ENCODE results near the gene OTOP1.
"Not testable (repeated sequence)": the region's sequence is repeated elsewhere in the genome, so short reads cannot be mapped to it uniquely, and the experiment has no call there.

OTOP1 gene, protein sequence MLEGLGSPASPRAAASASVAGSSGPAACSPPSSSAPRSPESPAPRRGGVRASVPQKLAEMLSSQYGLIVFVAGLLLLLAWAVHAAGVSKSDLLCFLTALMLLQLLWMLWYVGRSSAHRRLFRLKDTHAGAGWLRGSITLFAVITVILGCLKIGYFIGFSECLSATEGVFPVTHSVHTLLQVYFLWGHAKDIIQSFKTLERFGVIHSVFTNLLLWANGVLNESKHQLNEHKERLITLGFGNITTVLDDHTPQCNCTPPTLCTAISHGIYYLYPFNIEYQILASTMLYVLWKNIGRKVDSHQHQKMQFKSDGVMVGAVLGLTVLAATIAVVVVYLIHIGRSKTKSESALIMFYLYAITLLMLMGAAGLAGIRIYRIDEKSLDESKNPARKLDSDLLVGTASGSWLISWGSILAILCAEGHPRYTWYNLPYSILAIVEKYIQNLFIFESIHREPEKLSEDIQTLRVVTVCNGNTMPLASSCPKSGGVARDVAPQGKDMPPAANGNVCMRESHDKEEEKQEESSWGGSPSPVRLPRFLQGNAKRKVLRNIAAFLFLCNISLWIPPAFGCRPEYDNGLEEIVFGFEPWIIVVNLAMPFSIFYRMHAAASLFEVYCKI

DNA sequence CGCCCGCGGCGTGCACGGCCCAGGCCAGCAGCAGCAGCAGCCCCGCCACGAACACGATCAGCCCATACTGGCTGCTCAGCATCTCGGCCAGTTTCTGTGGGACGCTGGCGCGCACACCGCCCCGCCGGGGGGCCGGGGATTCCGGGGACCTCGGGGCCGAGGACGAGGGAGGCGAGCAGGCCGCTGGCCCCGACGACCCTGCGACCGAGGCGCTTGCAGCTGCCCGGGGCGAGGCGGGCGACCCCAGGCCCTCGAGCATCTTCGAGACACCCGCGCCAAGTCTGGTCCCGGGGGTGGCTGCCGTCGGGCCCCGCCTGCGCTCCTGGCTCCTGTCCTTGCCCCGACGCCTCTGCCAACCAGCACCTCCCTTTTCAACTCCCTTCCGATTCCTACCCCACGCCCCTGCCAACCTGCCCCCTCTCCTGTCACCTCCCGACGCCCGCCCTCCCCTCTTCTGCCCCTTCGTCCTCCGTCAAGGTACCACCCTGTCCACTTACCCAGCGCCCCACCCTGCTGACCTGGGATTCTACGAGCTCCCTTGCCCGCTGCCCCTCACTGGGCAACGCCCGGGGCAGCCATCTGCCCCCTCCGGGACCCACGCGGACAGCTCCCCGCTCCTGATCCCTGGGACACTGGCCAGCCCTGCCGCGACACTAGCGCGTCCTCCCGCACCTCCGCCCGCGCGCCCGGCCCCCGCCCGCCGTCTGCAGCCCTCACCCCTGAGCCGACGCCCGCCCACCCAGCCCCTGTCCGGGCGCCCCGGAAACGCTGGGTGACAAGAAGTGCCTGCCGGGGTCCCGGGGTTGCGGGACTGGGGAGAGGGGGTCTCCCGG, at the start of gene OTOP1:
OTOP1 (minus strand) TSS at position 324 of the 833 bp plus-strand sequence; CDS start at position 259, 65 bp downstream.
- DNase-seq (ENCODE audit: low spot score): no peak

DNA sequence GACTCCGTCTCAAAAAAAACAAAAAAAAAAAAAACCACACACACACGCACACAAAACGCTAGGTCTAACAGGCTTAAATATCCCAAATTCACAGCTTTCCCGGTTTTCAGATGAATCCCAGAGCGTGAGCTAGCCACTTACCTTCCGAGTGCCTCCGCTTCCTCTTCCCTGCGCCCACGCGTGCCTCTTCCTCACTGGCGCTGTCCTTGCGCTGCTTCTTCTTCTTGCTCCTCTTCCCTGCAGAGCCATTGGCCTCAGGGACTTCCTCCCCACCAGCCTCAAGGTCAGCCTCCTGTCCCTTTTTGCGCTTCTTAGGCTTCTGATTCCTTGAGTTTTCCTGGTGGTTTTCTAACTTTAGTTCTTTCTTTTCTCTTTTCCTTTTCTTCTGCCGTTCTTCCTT, 47.5 kb upstream of the OTOP1 start:
- no peak for DNase-seq (ENCODE audit: low spot score)

DNA sequence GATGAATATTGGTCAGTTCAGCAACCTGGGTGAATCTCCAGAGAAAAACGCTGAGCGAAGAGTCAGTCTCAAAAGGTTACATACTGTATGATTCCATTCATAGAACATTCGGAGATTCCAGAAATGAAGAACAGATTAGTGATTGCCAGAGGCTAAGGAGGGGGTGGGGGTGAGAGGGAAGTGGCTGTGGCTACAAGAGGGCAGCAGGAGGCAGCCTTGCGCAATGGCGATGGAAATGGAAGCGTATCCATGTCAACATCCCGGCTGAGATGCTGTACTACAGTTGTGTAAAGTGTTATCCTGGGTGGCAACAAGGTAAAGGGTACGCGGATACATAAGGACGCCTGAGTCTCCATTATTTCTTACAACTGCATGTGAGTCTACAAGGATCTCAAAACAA, 45.2 kb upstream of the OTOP1 start:
- no peak for DNase-seq (ENCODE audit: low spot score)

DNA sequence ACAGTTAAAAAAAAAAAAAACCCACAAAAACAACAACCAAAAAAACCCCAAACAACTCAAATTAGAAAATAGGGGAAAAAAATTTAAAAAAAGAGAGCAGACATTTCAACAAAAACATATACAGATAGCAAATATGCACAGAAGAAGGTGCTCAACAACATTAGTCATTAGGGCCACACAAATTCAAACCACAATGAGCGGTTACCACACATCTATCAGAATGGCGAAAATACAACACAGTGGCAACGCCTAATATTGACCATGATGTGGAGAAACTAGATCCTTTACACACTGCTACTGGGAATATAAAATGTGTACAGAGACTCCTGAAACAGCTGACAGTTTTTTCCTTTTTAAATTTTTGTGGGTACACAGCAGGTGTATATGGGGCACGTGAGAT, 43.8 kb upstream of the OTOP1 start:
- DNase-seq (ENCODE audit: low spot score): no peak

DNA sequence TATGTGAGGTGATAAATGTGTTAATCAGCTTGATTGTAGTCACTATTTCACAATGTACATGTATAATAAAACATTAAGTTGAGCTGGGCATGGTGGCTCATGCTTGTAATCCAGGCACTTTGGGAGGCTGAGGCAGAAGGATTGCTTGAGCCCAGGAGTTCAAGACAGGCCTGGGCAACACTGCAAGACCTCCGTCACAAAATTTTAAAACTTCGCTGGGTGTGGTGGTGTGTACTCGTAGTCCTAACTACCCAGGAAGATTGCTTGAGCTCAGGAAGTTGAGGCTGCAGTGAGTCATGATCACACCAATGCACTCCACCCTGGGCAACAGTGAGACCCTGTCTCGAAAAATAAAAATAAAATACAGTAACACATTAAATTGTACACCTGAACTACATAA, 43.1 kb upstream of the OTOP1 start:
- no peak for DNase-seq (ENCODE audit: low spot score)

DNA sequence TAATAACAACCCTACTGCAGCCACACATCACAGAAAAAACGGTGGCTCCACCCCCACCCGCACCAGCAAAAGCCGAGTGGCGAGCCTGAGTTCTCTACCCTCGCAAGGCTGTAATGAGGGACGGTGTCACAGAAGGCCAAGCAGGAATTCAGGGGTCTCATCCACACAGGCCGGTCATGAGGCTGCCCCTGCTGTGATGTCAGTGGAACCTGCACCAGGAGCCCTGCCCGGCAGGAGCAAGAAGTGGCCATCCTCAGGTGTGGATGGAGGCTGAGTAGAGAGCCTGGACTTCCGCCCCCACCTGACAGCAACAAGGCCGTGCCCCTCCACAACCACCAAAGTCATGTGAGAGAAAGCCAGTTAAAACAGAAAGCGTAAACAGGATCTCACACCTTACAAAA, 42.6 kb upstream of the OTOP1 start:
- DNase-seq (ENCODE audit: low spot score): no peak

DNA sequence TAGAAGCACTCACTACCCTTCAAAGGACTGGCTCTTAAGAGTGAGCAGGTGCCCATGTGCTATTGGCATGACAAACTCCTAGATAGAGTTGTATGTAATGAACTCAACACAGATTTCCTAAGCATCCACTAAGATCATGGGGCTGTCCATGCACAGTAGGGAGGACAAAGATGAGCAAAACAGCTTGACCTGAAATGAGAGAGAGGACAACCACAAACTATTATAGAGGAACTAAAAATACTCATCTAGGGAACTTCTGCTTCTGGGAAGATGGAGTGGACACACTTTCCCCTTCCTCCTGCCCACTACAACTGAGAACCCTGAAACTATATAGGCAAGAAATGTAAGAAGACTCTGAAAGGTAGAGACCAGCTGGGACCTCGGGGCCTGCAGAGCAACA, 42.0 kb upstream of the OTOP1 start:
- DNase-seq (ENCODE audit: low spot score): no peak

DNA sequence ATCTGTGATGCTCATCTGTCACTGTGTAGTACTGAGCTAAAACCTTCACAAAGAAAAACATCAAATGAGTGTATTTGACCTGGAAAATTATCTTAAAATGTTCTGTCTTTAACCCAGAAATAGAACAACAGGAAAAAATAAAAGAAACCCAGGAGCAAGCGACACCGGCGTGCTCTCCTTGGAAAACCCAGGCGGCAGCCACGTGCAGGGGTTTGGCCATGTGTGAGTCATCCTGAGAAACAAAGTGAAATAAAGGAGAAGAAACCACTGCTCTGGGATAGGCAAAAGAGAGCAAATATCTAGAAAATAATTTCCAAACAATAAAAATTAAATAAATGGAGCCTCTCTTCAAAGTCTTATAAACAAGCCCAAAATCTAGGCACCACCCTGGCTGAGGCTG, 41.3 kb upstream of the OTOP1 start:
- no peak for DNase-seq (ENCODE audit: low spot score)

DNA sequence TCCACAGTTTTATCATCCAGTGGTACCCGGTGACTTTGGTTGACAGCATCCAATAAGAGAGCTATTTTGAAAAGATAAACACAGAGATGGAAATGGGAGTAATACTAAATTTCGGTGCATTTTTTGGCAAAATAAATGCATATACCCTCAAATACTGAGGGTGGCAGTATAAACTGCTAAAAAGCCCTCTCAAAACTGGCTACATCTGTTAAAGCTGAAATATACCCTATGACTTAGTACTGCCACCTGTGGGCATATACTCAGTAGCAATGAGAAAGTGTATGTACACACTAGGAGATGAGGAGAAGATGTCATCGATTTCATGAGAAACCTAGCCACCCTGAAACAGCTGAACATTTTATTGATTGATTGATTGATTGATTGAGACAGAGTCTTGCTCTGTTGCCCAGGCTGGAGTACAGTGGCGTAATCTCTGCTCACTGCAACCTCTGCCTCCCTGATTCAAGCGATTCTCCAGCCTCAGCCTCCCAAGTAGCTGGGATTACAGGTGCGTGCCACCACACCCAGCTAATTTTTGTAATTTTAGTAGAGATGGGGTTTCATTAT, 33.5 kb upstream of the OTOP1 start:
- DNase-seq (ENCODE audit: low spot score): peak; percentile 81

DNA sequence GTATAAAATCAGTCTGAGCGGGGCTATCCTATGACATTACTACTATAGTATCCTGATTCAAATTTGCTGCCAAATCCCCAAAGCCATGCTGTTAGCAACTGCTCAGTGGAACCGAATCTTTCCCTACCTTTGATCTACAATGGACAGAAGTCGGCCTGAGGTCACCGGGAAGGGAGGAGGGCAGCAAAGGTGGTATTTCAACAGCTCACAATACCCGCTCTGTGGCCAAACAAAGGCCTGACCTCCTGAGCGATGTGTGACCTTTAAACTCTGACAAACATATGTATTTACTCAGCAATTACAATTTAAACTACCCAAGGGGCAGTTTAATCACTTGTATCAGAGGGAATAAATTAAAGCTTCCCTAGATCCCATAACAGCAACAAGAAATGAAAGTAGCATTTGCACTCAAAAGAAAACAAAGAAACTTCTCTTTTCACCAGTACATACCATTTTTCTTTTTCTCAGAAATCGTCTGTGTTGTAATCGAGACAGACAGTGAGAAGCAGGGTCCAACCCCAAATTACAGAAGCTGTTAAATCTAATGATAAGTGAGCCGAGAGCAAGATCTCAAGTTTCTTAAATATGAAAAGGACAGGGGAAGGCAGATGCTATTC, 32.9 kb upstream of the OTOP1 start:
- DNase-seq (ENCODE audit: low spot score): no peak

DNA sequence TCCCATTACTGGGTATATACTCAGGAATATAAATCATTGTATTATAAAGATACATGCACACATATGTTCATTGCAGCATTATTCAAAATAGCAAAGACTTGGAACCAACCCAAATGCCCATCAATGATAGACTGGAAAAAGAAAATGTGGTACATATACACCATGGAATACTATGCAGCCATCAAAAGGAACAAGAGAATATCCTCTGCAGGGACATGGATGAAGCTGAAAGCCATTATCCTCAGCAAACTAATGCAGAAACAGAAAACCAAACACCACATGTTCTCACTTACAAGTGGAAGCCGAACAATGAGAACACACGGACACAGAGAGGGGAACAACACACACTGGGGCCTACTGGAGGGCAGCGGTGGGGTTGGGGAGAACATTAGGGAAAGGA, 31.0 kb upstream of the OTOP1 start:
- not testable (repeated sequence) for DNase-seq (ENCODE audit: low spot score)

DNA sequence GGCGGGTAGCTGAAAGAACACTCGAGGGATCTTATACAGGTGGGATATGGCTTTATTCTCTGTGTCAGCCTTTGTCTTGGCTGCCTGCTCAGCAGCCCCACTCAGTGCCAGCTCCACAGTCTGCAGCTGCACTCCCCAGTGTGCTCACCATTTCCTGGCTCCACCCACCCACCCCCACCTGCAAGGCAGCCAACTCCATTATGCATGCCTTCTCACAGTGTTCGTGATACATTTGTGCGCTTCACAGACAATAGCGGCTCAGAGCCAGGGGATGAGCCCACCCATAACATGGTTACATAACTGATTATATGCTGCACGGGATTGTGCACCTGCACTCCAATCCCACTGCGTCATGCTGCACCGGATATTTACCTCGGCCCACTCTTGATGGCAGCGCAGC, 30.1 kb upstream of the OTOP1 start:
- DNase-seq (ENCODE audit: low spot score): no peak

DNA sequence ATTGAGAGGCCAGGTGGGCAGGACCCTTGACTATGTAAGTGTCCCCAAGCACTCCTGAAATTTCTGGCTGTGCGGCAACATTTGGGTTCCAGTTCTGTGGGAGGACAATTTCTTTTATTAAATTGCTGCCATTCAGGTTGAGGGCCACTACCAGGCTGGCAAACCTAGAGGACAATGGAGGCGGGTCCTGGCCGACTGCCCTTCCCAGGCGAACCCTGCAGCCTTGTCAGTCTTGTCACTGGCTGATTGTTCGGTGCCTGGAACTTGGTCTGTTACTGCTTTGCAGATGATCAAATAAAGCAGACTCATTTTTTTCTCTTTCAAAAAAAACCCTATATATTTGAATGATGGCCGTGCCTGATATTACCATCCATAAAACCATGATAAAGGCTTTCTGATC, 27.9 kb upstream of the OTOP1 start:
- no peak for DNase-seq (ENCODE audit: low spot score)

DNA sequence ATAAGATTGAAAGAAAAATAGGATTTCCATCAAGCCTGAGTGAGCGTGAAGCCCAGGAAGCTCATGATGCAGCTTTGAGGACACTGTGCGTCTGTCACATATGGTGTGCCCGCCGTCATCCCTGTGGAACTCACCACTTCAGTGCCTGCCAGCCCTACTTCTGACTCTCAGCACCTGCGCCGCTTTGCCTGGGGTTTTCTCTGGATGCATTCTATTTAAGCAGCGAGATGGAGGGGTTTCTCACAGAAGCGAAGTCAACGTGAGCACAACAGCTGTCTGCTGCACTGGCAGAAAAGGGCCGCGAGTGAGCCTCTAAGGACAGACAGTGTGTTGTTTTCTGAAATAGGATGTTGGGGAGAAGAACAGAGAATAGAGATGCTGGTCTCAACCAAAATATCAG, 27.5 kb upstream of the OTOP1 start:
- no peak for DNase-seq (ENCODE audit: low spot score)

DNA sequence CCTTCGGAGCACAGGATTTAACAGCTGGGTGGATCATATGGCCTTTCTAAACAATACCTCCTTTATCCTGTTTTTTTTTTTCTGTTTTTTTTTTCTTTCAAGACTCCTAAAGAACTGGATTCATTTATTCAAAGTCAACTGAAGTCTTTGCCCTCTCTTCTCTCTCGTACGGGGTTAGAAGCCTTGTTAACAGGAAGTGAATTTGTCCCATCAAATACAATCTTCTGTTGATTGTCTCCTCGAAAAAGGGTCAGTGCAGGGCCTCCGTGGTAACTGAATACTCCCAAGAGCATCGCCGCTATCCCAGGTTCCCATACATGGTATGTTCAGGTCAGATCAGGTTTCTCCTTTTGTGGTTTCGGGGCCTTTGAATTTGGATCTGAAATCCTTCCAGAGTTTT, 23.1 kb upstream of the OTOP1 start:
- no peak for DNase-seq (ENCODE audit: low spot score)

DNA sequence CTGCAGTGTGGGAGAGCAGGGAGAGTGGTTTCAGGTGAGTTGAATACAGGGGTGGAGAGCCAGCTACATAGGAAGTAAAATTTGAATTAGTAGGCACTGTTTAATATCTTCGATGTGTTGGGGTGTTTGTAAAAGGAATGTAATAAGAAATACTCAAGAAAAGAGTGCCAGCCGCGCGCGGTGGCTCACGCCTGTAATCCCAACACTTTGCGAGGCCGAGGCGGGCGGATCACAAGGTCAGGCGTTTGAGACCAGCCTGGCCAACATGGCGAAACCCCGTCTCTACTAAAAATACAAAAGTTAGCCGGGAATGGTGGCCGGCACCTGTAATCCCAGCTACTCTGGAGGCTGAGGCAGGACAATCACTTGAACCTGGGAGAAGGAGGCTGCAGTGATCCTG, 22.6 kb upstream of the OTOP1 start:
- DNase-seq (ENCODE audit: low spot score): not testable (repeated sequence)

DNA sequence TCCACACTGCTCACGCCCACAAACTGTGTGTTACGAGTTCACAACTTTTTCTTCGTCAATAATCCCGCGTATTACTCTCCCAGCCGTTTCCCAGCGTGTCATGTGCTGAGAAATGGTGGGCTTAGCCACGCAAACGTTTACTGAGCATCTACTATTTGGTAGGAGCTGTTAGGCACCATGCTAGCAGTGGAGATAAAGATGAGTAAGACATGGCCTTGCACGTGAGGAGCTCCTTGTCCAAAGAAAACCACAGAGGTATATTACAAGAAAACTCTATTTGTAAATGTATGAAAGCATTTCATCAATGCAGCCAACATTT, 22.1 kb upstream of the OTOP1 start:
- no peak for DNase-seq (ENCODE audit: low spot score)

DNA sequence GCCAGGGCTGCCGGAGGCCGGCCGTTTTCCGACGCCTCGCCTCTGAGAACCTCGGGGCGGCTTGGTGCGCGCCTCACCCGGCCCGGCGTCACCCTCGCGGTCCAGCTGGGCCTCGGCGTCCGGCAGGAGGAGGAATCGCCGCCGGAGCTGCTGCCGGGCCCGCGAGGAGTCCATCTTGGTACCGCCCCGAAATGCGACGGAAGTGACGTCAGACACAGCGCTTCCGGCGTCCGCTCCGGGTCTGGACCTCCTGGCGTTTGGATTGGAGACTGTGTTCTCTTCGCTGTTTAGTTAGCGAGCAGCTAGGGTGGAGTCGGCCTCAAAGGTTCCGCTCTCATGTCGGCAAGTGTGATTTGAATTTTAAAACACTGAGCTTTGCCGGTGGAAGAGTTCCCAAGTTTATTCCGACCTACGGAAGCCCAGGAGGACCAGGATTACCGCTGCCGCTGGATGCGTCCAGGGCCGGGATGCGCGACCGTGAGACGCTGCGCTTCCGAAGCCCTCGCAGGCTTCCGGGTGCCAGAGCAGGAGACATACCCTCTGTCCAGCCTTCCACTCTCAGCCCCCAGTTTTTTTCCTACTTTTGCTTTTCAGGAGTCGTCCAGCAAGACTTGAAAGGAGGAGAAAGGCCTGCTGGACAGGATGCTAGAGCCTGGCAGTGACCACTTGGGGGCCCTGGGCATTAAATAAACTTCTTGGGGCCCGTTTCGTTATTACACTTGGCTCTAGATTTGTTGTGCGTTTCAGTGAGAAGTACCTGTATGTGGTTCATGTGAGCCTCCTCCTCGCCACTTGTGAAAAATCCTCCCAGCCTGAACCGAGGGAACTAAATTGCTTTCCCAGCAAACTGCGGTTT, 21.5 kb upstream of the OTOP1 start, which contains the start of gene TMEM128:
TMEM128 (minus strand) TSS at position 195 of the 856 bp plus-strand sequence; CDS start at position 174, 21 bp downstream.
- DNase-seq (ENCODE audit: low spot score): peak; percentile 97

DNA sequence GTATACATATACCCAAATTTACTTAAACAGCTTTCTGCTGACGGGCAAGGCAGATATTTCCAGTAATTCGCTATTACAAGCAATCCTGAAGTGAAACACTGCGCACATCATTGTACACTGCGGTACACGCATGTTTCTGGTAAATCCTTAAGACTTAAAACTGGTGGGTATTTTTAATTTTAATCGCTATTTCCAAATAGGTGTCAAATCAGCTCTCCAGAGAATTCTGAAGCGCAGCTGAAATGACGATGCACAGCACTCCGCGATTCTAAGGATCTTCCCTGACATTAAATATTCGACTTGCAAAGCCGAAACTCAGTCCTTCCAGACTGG, 20.9 kb upstream of the OTOP1 start:
- peak; percentile 12 for DNase-seq (ENCODE audit: low spot score)

DNA sequence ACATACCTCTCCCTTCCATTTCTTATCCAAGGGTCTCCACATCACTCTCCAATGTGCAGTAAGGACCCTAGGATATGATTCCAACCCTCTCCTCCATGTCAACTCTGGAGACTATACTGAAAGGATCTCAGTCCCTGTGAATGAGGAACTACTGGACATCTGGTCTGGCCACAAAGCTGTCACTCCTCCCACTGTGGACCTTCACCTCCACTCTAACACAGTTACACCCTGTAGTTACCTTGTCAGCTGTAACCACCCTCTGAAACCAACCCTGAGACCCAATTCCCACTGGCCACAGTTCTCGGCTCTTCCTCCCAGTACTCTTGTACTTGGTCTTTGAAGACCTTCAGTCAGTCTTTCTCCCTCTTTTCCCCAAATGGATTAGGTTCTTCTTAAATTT, 18.4 kb upstream of the OTOP1 start:
- no peak for DNase-seq (ENCODE audit: low spot score)

DNA sequence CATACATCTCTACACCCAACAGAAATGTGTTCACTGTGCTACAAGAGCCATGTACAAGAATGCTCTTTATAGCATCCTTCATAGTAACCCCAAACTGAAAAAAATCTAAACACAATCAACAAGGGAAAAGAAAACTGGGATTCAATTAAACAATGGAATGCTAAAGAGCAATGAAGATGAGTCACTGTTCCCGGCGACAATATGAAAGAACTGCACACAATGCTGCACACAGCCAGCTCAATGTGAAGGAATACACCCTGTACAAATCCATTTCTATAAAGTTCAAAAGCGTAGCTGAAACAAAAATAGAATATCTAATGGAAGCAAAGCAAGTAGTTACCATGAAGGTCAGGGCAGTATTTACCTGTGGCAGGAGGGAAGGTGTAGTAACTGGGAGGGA, 12.8 kb upstream of the OTOP1 start:
- not testable (repeated sequence) for DNase-seq (ENCODE audit: low spot score)
